ENCODE data around the gene AFF3.
"Not testable (repeated sequence)": the region's sequence is repeated elsewhere in the genome, so short reads cannot be mapped to it uniquely, and the experiment has no call there.

Gene AFF3

DNA sequence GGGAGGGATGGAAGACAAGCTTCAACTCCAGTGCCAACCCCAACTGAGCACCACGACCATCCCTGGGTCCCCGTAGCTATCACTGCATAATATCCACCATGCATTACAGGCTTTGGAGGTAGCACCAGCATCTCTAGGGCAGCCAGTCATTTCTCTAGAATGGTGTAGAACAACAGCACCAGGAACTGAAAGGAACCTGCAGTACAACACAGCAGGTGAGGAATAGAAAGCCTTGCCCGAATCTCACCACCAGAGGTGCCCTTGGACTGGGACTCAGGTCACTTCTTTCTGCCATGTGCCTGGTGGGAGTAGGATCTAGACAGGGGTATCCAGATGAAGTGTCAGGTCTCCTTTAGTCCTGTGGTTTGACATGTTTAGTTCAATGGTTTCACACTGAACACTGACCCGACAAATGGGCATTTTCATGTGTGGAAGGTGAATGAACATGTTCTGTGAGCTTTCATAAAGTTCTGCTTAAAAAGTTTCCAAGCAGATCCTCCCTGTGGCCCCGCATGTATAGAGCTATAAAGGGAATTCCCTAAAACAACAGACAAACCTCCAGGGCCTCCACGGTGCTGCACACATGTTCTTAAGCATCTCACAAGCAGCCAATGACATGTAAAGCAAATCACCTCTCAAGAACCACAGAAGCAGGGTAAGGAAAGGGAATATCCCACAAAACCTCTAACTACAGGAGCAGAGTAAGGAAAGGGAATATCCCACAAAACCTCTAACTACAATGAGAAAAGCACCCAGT is 208.3 kb downstream of the AFF3 start:
- DNase-seq (ENCODE audit: low read depth in 2 of 2), result no peak

GRCh38 chr2:99933491-99933890 is 208.9 kb downstream of the AFF3 start:
- DNase-seq (ENCODE audit: low read depth in 2 of 2), result not testable (repeated sequence)

DNA sequence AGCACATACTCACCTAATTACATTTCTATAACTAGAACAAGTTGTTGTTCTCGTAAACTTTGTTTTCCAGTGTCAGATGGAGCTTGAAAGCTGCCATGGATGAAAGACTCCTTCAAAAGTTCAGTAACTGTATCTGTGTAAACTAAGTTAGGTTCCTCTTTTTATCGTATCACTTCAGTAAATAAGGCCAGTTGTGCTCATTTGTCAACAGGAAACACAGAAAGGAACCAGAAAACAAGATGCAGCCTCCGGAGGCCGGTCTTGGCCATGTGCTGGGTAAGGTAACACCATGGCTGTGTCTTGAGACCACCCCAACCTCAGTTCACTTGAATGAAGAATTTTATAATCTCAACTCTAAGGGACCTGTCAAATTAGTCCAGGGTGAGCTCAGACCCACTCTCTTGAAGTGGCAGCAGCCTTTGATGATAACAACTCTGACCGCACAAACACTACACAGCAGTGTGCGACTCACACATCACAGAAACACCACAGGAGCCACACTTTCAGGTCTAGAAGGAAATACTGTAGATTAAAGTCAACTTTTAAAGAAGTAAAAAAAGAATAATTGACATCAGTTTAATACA is 213.8 kb downstream of the AFF3 start:
- DNase-seq (ENCODE audit: low read depth in 2 of 2), result no peak

DNA sequence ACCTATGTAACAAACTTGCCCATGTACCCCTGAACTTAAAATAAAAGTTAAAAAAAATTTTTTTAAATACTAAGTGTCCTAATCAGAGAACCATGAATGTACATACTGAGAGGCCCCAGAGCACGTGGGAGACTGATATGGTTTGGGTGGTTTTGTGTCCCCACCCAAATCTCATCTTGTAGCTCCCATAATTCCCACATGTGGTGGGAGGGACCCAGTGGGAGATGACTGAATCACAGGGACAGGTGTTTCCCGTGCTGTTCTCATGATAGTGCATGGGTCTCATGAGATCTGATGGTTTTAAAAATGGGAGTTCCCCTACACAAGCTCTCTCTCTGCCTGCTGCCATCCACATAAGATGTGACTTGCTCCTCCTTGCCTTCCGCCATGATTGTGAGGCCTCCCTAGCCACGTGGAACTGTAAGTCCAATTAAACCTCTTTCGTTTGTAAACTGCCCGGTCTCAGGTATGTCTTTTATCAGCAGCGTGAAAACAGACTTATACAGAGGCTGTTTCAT is 214.6 kb downstream of the AFF3 start:
- DNase-seq (ENCODE audit: low read depth in 2 of 2), result not testable (repeated sequence)

DNA sequence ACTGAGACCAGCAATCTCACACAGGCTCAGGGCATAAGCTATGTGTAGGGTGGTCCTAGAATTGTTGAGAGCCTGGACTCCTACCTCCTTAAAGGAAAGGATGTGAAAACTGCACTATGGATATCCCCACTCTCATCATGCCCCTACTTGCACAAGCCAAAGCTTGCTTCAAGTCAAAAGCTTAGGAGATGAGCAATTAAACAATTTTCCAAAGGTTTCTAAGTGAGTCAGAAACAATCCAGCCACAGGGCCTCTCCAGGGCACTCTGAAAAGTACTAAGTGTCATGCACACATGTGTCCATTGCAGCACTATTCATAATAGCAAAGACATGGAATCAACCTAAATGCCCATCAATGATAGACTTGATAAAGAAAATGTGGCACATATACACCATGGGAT is 215.4 kb downstream of the AFF3 start:
- DNase-seq (ENCODE audit: low read depth in 2 of 2), result no peak

DNA sequence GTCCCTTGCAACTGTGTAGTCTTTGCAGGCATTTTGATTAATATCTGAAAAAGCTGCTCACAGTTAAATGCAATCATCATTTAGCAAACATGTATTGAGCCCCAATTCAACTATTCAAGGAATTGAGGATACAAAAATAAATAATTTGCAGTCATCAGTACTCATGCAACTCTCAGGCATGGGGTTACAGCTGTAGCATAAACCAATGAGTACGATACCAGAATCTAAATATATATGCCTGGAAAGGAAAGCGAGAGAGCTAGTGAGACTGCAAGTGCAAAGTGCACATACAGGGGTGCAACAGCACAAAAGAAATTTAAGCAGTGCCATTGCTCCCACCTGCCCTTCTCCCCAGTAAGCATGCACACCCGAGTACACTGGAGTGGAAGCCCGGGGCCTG is 216.4 kb downstream of the AFF3 start:
- DNase-seq (ENCODE audit: low read depth in 2 of 2), result no peak

DNA sequence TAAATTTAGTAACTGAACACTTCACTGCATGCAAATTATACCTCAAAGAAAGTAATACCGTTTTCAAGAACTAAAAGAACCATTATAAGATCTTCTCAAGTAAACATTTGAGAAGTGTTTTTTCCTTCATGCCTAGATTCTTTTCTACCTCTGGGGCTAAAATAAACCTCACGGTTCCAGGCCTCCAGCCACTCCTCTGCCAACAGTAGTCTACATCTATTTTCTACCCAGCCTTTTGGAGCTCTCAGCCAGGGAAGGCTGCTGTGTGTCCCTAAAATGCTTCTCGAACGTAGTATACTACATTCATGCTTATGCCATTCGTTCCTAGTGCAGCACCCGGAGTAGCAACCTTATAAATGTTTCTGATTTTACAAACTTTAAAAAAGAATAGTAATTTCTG is 219.7 kb downstream of the AFF3 start:
- DNase-seq (ENCODE audit: low read depth in 2 of 2), result no peak

DNA sequence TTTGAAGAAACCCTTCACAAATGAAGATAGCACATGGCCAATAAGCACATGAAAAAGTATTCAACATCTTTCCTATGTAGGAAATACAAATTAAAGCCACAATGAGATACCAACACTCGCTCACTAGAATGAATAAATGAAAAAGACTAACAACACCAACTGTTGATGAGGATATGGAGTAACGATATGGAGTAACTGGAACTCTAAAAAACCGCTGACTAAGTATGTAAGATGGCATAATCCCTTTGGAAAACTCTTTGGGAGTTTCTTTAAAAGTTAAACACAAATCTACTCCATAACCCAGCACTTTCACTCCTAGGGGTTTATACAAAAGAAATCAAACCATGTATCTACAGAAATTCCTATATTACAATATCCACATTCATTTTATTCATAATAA is 220.5 kb downstream of the AFF3 start:
- no peak for DNase-seq (ENCODE audit: low read depth in 2 of 2)

DNA sequence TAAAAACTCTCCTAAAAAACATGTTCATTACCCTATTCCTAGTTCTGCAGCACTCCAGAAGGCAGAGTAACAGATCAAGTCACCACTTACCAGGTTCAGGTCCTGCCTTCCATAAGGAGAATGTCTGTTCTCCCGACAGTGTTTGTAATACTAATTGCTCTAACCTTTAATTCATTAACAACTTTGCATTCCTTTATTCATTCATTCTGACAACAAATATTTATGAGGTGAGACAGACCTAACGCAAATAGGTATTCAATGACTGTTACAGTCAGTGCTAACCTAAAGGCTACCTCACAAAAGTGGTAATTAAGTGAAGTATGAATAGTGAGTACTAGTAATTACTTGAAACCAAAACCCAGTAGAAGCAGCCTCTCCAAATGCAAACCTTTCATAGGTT is 224.0 kb downstream of the AFF3 start:
- no peak for DNase-seq (ENCODE audit: low read depth in 2 of 2)

DNA sequence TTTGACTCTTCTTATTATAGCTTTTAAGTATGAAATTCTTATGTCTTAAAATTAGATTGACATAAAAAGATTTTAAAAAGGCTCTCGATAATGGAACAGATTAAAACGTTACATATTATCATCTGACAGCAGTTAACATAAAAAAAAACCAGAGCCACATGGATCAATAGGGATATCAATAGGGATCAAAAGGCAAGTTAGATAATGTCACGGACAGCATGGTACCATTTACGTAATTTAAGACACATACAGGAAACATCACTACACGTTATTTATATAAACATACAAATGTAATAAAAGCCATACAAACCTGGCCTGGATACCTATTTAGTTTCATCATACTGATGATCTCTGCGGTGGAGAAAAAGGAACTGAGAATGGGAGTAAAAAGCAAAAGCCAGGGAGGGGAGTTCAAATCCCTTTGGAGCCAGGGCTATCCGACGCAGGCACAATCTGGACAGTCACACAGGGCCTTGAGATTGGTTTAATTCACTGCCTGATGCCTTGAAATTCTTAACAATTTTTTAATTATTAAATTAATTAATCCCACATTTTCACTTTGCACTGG is 227.2 kb downstream of the AFF3 start:
- DNase-seq (ENCODE audit: low read depth in 2 of 2), result no peak

DNA sequence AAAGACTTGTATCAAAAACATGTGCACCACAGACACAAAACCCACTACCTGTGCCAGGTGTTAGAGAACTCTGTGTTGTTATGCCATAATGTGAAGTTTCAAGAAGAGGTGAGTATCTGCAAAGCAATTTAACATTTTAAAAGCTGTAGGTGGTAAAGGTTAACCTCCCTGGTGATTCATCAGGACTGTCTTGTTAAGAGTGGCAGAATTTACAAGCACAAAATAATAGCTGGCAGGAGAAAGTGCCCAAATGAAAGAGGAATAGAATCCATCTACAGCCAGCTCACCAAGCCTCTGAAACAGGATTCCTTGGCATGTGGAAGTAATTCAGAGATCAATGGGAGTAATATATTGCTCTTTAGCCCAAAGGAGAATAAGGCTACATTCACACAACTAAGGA is 230.7 kb downstream of the AFF3 start:
- no peak for DNase-seq (ENCODE audit: low read depth in 2 of 2)

GRCh38 chr2:99910902-99911301 is 231.5 kb downstream of the AFF3 start:
- DNase-seq (ENCODE audit: low read depth in 2 of 2), result no peak

GRCh38 chr2:99905636-99906035 is 236.8 kb downstream of the AFF3 start:
- no peak for DNase-seq (ENCODE audit: low read depth in 2 of 2)

DNA sequence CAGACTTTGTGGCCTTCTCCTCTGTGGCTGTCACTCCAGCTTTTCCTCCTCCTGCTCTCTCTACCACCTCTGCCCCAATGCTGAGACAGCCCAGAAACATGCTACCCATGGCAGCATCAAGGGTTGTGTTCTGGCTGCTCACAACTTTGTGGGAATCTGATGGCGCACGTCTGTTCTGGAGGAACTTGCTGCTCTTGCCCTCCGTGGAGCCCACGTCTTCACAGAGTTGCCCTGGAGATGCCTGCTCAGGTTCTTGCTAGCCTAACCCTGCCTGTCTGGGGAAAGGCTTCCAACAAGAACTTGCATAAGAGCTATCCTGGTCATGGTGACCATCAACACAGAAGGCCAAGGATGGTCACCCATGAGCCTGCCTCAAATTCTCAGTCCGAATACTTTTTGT is 237.4 kb downstream of the AFF3 start:
- no peak for DNase-seq (ENCODE audit: low read depth in 2 of 2)

GRCh38 chr2:99903981-99904380 is 238.4 kb downstream of the AFF3 start:
- DNase-seq (ENCODE audit: low read depth in 2 of 2), result no peak

DNA sequence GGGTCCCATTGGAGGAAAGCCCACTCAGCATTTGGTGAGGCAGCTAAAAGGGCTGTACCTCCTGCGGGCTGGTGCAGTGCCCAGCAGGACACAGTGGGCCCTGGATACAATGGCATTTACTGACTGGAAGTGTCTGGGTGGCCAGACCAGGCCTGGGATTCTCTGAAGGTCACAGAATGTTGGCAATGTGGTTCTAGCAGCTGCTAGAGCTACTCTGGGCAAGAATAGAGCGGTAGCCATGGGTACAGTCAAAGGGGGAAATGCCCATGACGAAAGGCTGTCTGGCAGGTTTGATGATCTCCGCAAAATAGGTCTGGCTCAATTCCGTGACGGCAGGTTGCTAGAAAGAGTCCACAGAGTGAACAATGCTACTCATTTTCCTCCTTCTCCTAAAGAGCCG is 241.8 kb downstream of the AFF3 start:
- DNase-seq (ENCODE audit: low read depth in 2 of 2), result no peak

DNA sequence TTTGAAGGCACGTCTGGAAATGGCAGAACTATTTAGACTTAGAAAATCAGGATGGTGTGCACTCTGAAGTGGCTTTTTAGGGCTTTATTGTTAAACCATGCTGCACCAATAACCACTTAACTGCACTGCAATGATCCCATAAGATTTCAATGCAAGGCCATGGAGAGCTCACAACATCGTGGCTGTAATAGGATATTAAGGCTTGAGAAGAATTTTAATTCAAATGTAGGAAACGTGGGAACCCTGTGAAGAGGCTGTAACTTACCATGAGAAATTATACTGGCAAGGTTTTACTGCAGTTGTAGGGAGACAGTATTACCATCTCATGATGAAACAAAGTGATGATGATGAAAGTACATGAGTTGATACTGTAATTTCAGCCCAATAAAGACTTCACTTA is 242.5 kb downstream of the AFF3 start:
- DNase-seq (ENCODE audit: low read depth in 2 of 2), result no peak

DNA sequence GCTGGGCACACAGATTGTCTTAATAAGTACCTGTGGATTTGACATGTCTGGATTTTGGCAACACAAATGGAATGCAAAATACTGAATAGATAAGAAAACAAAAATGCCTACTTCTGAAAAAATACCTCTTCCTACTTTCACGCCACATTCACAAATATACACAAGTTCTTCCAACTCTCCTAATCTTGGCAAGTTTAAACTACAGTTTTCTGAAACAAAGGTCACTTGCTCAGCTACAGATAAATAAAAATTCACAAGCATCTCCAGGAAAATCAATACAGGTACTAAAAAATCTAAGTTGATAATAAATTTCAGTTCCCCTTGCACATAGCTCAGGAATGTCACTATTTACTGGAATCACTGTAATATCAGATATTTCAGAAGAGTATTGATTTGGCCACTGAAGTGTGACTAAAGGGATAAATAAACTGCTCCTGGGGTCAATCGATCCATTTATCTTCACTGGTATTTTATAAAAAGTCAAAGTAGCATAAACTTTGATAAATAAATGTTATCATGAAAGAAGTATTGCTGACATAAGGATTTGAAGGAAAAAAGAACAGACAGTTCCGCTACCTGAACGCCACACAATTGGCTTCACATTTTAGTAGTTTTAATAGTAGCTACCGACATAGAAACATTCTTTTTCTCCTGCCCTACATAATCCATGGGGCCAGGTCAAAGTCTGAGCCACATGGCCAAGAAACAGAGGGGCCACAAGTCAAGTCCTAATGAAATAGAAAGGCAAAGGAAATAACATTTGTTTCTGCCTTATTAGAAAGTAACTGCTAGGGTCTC is 243.1 kb downstream of the AFF3 start:
- no peak for DNase-seq (ENCODE audit: low read depth in 2 of 2)

DNA sequence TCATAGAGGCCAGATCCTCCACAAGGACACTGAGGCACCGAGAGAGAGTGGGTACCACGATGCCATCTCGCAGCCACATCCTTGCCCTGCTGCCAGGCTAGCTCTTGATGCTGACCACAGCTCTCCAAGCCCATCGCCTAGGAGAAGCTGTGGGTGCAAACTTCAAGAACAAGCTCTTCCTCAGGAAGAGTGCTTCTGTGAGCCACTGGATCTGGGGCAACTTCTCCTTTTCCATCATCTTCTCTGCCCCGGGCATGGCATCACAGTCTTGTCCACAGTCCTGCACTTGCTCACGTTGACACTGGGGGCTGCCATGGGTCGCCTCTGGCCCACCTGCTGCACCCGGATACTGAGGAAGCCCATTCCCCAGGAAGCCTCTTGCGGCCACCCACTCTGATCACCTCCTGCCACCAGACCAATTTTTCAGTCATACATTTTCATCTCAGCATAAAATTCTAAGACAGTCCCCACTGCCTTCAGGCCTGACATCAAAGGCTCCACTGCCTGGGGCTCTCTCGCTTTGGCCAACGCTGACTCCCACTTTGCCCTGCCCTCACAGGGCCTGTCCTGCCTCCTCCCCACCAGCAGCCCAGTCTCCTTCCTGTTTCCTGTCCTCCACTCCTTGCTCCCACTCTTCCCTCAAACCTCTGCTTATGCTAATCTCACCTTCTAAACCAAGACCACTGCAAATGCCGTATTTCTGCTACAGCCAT is 243.9 kb downstream of the AFF3 start:
- no peak for DNase-seq (ENCODE audit: low read depth in 2 of 2)

- no peak for DNase-seq (ENCODE audit: low read depth in 2 of 2)
Measured at GRCh38 chr2:99891428-99891780, 251.0 kb downstream of the AFF3 start.

GRCh38 chr2:99890568-99891427 is 251.6 kb downstream of the AFF3 start:
- no peak for DNase-seq (ENCODE audit: low read depth in 2 of 2)

Measured in stimulated activated CD8-positive, alpha-beta memory T cell treated with anti-CD3 and anti-CD28 coated beads, Interleukin-2, amount 100 ng/mL, for 48 hours (primary cell).